Activated gamma-delta T cell treated with Interleukin-2 at 50 U/mL for 16 hours (primary cell): ENCODE data around the gene VPS13D.
"Not testable (repeated sequence)": the region's sequence is repeated elsewhere in the genome, so short reads cannot be mapped to it uniquely, and the experiment has no call there.

Experiments used
- DNase-seq: peaks from one replicate; pipeline ENCODE4 v3.0.0-alpha.2; 2020

VPS13D gene

GRCh38 chr1:12296623-12297022, 66.8 kb downstream of the VPS13D start:
- DNase-seq: no peak

- no peak for DNase-seq
These were observed 70.9 kb downstream of the VPS13D start for GRCh38 chr1:12300706-12301105.

DNA sequence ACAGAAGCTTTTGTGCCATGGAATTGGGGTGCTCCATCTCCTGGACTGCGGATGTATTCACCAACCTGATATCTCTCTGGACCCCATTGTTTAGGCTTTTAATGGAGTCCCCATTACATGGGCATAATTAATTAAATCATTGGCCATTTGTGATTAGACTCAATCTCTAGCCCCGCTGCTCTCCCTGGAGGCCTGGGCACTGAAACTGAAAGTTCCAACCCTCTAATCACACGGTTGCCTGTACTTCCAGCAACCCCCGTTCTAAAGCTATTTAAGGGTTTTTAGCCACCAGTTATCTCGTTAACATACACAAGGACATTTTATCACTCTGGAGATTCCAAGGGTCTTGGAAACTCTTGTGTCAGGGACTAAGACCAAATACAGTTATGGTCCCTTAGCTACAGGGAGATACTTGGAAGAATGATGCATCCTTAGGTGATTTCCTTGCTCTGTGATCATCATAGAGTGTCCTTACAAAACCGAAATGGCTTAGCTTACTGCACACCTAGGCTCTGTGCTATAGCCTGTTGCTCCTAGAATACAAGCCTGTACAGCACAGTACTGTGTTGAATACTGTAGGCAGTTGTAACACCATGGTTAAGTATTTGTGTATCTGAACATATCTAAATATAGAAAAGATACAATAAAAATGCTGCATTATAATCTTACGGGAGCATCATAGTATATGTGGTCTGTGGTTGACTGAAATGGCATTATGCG, 71.8 kb downstream of the VPS13D start:
- no peak for DNase-seq

- no peak for DNase-seq
These were observed 73.1 kb downstream of the VPS13D start for GRCh38 chr1:12302798-12303447.

DNA sequence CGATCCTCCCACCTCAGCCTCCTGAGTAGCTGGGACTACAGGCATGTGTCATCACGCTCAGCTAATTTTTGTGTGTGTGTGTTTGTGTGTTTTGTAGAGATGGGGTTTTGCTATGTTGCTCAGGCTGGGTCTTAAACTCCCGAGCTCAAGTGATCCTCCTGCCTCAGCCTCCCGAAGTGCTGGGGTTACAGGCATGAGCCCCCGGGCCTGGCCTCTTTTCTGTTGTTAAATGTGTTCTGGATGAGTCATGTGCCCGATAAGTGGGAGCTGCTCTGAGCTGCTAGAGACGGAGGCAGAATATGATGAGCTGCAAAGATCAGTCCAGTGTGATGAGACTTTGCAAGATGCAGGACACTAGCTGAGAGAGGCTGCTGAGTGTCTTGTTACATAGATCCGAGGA, 75.5 kb downstream of the VPS13D start:
- no peak for DNase-seq

DNA sequence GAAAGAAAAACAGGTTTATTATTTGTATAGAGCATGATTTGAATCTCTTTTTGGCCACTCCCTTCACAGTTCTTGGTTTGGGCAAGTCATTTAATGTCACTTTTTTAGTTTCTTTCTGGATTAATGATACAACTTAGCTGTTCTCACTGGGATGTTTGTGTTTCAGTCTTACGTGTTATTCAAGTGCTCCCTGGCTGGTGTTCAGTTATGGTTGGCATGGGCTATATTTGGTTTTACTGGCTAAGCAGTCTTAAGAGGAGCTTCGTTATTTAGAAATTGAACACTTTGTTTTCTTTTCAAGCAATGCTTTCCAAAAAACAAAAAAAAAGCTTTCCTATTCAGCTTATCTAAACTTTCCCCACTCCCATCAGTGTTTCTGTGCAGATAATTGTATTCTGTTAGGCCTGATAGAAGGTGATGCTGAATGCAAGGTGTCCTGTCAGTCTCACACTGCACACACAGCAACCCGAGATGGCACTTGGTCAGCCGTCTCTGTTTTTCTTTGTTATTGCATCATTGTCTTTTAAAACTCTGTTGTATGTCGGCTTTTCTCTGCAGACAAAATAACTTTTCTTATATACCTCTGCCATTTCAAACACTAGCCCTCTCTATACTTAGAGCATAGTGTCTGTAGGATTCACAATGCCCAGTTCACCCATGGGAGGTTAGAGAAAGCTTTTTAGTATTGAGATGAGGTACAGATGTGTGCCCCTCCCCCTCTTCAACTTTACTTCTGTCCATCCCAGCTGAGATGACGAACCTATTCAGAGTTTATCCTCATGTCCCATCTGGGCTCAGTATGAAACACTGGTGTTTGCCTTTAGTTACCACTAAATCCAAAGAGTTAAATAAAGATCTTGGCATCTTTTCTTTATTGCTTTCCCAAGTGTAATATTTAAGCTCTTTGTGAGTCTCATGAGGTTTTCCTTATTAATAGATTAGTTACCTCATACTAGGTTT, 80.2 kb downstream of the VPS13D start:
- DNase-seq: no peak

- DNase-seq: no peak
These were observed 84.6 kb downstream of the VPS13D start for GRCh38 chr1:12314333-12314903.

- DNase-seq: no peak
These were observed 85.3 kb downstream of the VPS13D start for GRCh38 chr1:12315146-12315545.

- no peak for DNase-seq
These were observed 86.5 kb downstream of the VPS13D start for GRCh38 chr1:12316331-12316730.

DNA sequence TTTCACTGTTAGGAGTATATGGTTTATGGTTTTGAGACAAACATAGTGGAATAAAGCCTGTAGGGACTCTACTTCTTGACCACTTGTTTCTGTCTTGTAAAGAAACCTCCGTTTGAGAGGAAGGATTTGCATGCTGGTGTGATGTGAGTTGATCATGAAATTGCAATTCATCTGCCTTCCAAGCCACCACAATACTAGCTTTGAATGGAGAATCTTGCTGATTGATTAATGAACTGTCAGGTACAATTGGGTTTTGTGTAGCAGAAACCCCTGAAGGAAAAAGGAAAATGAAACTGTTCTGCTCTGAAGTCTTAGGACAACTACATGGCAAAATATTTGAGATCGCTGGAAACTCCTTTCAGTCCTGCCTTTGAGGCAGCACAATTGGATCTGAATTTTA, 90.7 kb downstream of the VPS13D start:
- no peak for DNase-seq

DNA sequence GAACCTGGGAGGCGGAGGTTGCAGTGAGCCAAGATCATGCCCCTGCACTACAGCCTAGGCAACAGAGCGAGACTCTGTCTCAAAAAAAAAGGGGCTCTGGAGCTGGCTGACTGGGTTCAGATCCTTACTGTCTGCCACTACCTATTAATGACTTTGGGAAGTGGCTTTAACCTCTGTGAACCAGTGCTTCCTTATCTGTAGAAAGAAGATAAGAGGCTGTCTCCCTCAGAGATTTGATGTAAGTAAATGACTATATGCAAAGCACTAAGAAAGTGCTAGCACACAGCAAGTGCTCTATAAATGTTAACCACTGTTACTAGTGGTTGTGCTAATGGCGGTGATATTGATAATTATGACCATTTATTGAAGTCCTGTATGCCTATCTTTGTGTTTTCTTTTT, 94.6 kb downstream of the VPS13D start:
- no peak for DNase-seq

- not testable (repeated sequence) for DNase-seq
These were observed 95.1 kb downstream of the VPS13D start for GRCh38 chr1:12324973-12325372.

DNA sequence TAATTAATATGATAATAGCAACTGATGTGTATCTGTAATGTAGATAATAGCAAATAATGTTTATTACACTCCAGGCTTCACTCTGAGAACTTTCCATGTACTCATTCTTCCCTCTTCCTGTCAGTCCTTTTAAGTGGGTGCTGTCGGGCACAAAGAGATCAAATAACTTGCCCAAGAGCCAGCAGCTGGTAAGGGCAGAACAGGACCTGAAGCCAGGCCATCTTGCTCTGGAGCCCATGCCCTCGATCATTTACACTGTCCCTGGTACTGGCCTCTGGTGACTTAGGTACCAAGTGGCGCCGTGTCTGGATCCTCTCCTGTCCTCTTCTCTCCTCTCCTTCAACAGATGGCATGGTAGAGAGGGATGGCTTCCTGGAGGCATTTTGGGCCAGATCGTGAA, 97.2 kb downstream of the VPS13D start:
- no peak for DNase-seq

- no peak for DNase-seq
These were observed 97.7 kb downstream of the VPS13D start for GRCh38 chr1:12327566-12327965.

GRCh38 chr1:12333036-12333785, 103.4 kb downstream of the VPS13D start:
- DNase-seq: no peak

GRCh38 chr1:12335815-12336214, 106.0 kb downstream of the VPS13D start:
- DNase-seq: no peak

- no peak for DNase-seq
These were observed 106.6 kb downstream of the VPS13D start for GRCh38 chr1:12336413-12336812.

GRCh38 chr1:12338017-12338416, 108.2 kb downstream of the VPS13D start:
- DNase-seq: no peak

DNA sequence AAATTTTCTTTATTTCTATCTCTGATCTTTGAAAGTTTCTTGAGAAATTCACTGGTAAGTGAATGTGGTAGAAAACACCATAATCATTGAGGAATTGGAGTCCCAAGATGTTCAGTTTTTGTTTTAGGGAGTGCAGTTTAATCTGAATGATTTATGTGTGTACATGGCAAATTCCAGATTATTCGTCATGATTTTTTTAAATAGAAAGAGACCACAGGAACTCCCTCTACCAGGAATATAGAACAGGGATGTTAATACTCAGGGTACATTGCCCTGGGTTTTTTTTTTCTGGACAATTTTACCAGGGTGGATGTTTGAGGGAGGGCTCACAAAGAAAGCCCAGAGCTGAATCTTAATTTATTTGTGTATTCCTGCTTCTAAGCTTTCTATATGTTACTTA, 109.0 kb downstream of the VPS13D start:
- no peak for DNase-seq

DNA sequence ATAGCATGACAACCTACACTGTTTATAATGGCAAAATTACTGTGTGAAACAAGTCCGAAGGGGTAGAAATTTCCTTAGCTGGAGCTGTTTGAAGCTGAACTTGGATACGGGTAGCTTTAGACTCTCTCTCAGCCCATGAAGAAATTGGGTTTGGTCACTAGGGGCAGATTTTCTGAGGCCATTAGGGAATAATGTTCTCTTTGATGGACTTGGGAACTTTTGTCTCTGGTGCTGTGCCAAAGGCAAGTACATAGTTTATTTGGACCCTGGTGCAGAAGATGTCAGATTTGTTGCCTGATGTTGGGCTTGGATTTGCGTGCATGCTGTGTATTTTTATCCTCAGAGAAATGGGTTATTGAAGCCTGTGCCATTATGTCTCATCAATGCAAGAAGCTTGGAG, 109.6 kb downstream of the VPS13D start:
- no peak for DNase-seq

DNA sequence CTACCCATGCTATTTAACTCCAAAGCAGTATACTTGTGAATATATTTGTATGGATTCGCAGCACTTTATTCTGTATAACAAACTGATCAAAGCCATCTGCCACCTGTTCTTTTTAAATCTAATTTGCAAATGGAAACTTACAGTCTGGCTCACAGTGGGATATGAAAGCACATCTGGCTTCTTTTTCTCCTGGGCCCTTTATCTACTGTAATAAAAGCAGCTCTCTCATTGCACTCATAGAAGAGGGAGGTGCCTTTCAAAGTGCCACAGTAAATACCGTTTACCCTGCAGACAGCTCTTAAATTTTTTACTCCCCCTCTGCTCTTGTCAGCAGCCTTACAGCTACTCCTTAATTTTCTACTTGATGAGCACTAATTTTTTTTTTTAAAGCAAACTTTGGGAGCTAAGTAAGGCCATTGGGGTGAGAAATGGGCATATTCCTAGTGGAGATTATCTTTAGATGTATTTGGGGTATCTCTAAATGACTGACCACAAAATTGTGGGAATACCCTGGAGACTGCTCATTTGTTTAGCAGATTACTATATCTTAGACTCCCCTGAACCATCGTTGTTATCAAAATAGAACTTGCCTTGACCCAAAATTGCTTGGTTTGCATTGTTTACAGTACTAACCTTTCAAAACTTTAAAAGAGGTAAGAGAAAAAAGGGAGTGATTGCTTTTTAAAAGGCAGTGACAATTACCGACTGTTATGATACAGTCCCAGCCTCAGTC, 110.1 kb downstream of the VPS13D start:
- no peak for DNase-seq

- DNase-seq: no peak
These were observed 110.7 kb downstream of the VPS13D start for GRCh38 chr1:12340544-12340930.
